Esophagus mucosa (tissue), 1 donor: Measurements from ENCODE around the gene PPIF. TPM values are rescaled to one million over a fixed set of nuclear protein-coding genes. Genes with fewer than 3 reads are reported as not detected.
A peak's percentile ranks its signal among the peaks of the same experiment; 100 is the strongest.

Source experiments
- ATAC-seq: fragments of 200-7000 bp; cut with Tn5 transposase; one replicate; pipeline ENCODE4 v1.9.1; 2020
- total RNA-seq: library from RNA; stranded (reverse); gene quantifications from one replicate; pipeline ENCODE4 v1.2.4, GENCODE V29; 2023
- donor health status: DM: yes; HTN: yes; CAD: no.

PPIF gene
- total RNA-seq, 1 donor from 2014 or later: 77.8 TPM

GRCh38 chr10:79387974-79388850, 40.9 kb downstream of the PPIF start:
- no peak for ATAC-seq

- ATAC-seq: no peak
These were observed 42.8 kb downstream of the PPIF start for GRCh38 chr10:79390057-79390456.

GRCh38 chr10:79390551-79391229, 43.4 kb downstream of the PPIF start:
- no peak for ATAC-seq

- no peak for ATAC-seq
These were observed 44.2 kb downstream of the PPIF start for GRCh38 chr10:79391231-79392019.

DNA sequence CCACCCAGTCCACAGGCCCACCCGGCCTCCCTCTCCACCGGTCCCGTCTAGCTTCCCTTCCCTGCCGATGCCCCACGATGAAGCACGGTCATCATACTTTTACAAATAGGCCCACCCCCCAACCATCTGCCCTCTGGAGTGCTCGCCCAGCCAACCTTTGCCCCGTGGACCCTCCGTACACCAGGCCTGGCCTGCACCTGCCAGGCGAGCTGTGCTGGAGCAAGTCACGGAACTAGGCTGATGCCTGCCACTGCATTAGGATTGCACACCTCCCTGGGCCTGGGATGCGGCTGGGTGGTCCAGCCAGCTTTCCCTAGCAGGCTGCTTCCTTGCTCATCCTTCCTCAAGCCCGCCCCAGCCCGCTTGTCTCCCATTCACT, 44.7 kb downstream of the PPIF start:
- no peak for ATAC-seq

GRCh38 chr10:79392506-79393176, 45.4 kb downstream of the PPIF start:
- no peak for ATAC-seq

- ATAC-seq: no peak
These were observed 46.1 kb downstream of the PPIF start for GRCh38 chr10:79393221-79393923.

DNA sequence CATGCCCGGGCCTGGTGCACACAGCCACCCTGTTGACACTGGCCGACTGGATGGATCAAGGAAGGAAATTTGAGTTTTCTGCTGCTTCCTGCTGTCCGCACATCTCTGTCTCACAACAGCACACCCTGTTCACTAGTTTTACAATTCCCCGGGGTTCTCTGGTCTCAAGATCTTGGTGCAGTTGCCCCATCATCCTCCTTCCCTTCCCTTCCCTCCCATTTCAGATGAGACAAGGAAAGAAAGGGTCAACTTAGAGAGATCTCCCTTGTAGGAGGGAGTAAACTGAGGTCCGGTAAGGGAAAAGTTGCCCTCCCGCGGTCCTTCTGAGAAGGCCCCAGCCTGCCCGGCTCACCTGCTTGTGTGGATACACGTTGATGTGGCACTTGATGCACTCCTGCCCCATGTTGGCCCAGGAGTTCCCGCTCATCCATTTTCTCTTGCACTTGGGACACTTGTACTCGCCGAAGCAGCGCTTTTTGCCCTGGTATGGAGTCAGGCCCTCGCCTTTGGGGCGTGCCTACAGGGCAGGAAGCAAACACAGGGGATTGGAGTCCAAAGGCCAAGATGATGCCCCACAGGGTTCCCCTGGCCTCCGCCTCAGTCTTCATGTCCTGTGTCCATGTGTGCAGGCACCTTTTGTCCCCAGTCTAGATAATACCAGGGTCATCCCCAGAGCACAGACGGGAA, 46.8 kb downstream of the PPIF start:
- no peak for ATAC-seq

GRCh38 chr10:79394664-79395063, 47.4 kb downstream of the PPIF start:
- ATAC-seq: no peak

DNA sequence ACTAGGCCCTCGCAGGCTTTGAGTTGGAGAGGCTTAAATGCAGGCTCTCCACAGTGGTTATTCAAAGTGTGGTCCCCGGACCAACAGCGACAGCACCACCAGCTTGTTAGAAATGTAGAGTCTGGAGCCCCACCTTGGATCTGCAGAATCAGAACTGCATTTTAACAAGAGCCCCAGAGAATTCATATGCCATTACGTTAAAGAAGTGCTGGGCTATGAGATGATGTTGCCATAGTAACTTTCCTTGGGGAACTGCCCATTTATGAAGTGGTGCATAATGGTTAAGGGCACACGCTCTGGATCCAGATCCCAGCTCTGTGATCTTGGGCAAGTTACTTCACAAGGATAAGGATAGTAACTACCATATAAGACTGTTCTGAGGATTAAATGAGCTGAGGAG, 49.3 kb downstream of the PPIF start:
- ATAC-seq: no peak

DNA sequence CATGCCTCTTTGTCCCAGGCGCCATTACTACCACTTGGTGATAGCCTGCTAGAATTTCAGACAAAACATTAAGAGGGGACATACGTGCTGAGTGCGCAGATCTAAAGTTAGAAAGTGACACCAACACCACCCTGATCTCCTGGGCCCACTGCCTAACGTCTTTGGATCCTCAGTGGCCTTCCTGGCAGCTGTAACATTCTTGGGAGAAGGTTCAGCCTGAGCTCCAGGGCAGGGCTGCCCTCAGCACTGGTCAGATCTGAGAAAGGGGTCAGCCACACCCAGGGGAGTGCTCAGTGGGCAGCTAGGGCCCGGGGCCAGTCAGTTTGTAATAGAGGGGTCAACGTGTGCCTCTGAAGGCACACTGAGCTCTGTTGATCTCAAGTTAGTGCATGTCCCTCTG, 49.8 kb downstream of the PPIF start:
- no peak for ATAC-seq

GRCh38 chr10:79397575-79398303, 50.5 kb downstream of the PPIF start:
- no peak for ATAC-seq

DNA sequence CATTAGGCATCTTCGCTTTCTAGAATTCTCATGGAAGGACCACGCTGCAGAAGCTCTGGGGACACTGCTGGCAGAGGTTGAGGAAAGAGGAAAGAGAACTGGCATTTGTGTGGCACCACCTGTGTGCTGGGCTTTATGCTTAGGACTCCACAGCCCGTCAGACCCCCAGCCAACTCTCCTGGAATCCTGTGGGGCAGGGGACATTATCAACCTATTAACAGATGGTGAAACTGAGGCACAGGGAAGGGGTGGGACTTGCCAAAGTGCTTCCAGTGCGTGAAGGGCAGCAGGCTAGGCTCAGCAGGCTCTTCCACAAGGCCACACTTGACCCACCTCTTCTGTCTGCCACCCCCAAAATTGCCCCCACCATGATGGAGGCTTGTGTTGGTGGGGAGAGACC, 51.4 kb downstream of the PPIF start:
- ATAC-seq: no peak

DNA sequence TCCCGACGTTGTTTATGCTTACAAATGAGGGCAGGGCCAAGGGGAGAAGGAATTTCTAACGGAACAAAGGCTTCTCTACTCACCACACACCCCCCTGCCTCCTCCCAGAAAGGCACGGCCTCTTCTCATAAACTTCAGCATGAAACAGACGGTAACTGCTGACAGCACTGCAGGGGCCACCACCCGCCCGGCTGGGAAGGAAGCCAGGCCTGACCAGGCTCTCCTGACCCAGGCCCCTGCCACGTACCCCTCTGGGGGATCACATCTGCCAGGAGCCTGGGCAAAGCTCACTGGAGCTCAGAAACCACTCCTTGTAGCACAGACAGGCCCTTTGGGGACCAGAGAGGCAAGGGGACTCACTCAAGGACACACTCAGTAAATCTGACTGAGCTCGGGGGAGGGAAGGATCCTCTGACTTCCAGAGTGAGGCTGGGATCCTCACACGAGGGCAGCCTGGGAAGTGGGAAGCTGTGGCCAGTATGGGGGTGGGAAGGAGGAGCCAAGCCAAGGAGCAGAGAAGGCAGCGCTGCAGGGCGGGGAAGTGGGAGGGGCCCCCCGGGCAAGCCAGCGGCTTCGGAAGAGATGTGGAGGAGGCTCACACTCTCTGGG, 52.1 kb downstream of the PPIF start:
- peak; percentile 48 for ATAC-seq

GRCh38 chr10:79400146-79401004, 53.1 kb downstream of the PPIF start:
- peak; percentile 47 for ATAC-seq

- peak; percentile 25 for ATAC-seq
These were observed 54.0 kb downstream of the PPIF start for GRCh38 chr10:79401015-79401921.

DNA sequence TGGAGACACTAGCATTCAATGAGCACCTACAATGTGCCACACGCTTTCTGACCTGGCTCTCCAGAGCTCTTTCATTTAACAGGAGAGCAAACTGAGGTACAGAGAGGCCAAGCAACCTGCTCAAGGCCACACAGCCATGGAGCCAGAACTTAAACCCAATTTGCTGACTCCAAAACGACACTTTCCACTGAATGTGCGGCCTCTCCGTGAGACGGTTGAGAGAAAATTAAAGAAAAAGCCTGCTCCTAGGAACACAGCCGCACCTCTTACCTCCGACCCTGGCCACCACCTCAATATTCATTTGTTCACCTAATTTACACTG, 55.3 kb downstream of the PPIF start:
- ATAC-seq: no peak

- ATAC-seq: no peak
These were observed 55.7 kb downstream of the PPIF start for GRCh38 chr10:79402951-79403350.
